ENCODE data around the gene MYO6.

Gene MYO6

GRCh38 chr6:75761489-75761888, 12.4 kb downstream of the MYO6 start:
- TF ChIP-seq, protein P1, sequence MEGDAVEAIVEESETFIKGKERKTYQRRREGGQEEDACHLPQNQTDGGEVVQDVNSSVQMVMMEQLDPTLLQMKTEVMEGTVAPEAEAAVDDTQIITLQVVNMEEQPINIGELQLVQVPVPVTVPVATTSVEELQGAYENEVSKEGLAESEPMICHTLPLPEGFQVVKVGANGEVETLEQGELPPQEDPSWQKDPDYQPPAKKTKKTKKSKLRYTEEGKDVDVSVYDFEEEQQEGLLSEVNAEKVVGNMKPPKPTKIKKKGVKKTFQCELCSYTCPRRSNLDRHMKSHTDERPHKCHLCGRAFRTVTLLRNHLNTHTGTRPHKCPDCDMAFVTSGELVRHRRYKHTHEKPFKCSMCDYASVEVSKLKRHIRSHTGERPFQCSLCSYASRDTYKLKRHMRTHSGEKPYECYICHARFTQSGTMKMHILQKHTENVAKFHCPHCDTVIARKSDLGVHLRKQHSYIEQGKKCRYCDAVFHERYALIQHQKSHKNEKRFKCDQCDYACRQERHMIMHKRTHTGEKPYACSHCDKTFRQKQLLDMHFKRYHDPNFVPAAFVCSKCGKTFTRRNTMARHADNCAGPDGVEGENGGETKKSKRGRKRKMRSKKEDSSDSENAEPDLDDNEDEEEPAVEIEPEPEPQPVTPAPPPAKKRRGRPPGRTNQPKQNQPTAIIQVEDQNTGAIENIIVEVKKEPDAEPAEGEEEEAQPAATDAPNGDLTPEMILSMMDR (IDR thresholded peaks at IDR 0.05; ENCODE audit: low read depth, low read length), result no peak
- TF ChIP-seq EZH2phosphoT487 (IDR thresholded peaks at IDR 0.05; ENCODE audit: low read depth), result no peak
- Histone ChIP-seq H3K27ac (ENCODE audit: low read length) (no peak overlapping the region), H2AFZ (ENCODE audit: low read depth, low read length) (no peak overlapping the region), H3K4me1 (ENCODE audit: low read length) (peaks cover 8% of the 10 kb centered on the region), H3K27me3 (ENCODE audit: low read depth, low read length) (no peaks in the 10 kb centered on the region), H3K4me3 (ENCODE audit: low read length) (no peak overlapping the region), H3K36me3 (replicated peaks; ENCODE audit: low read depth, low read length) (no peaks in the 10 kb centered on the region), H3K9ac (ENCODE audit: low read length) (no peak overlapping the region), H3K79me2 (ENCODE audit: low read length) (no peaks in the 10 kb centered on the region), H3K9me3 (ENCODE audit: insufficient read depth, low read length) (no peaks in the 10 kb centered on the region), H4K20me1 (ENCODE audit: insufficient read depth, low read length) (no peaks in the 10 kb centered on the region), H3K4me2 (ENCODE audit: low read length) (no peak overlapping the region)

DNA sequence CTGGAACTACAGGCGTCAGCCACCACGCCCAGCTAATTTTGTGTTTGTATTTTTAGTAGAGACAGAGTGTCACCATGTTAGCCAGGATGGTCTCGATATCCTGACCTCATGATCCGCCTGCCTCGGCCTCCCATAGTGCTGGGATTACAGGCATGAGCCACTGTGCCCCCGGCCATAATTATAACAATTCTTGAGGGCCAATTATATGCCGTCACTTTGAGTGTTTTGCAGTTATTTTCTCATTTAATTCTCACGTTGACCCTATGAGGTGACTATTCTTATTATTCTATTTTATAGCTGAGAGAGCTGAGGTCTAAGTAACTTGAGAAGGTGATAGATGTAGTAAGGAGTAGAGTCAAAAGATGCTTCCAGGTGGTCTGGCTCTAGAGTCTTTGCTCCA, 13.0 kb downstream of the MYO6 start:
- Histone ChIP-seq H3K4me3 (ENCODE audit: low read length) (no peak overlapping the region), H3K36me3 (replicated peaks; ENCODE audit: low read depth, low read length) (no peaks in the 10 kb centered on the region), H3K4me2 (ENCODE audit: low read length) (no peak overlapping the region), H3K4me1 (ENCODE audit: low read length) (peaks cover 8% of the 10 kb centered on the region), H3K9me3 (ENCODE audit: insufficient read depth, low read length) (no peaks in the 10 kb centered on the region), H3K27ac (ENCODE audit: low read length) (no peak overlapping the region), H3K27me3 (ENCODE audit: low read depth, low read length) (no peaks in the 10 kb centered on the region), H3K79me2 (ENCODE audit: low read length) (no peaks in the 10 kb centered on the region), H3K9ac (ENCODE audit: low read length) (no peak overlapping the region), H2AFZ (ENCODE audit: low read depth, low read length) (no peak overlapping the region), H4K20me1 (ENCODE audit: insufficient read depth, low read length) (no peaks in the 10 kb centered on the region)
- TF ChIP-seq, protein P1 (IDR thresholded peaks at IDR 0.05; ENCODE audit: low read depth, low read length), result no peak
- no peak for TF ChIP-seq EZH2phosphoT487 (IDR thresholded peaks at IDR 0.05; ENCODE audit: low read depth)

DNA sequence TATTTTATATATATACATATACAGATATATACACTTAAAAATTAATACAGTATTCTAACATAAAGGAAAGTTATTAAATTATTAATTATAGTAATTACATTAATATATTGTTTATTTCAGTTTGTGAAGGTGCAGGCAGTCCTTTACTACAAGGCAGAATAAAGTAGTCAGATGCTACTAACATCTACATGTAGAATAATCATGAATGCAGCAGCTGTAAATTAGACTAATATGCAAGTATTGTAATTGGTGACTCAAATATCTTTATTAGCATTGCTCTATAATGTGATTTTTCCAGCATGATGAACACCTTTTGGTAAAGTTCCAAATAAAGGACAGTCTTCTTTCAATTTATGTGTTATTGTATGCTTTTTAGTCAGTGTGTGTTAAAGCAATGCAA, 17.3 kb downstream of the MYO6 start:
- Histone ChIP-seq H3K9me3 (ENCODE audit: insufficient read depth, low read length) (no peaks in the 10 kb centered on the region), H2AFZ (ENCODE audit: low read depth, low read length) (no peak overlapping the region), H3K36me3 (replicated peaks; ENCODE audit: low read depth, low read length) (no peaks in the 10 kb centered on the region), H3K27ac (ENCODE audit: low read length) (no peak overlapping the region), H3K4me3 (ENCODE audit: low read length) (no peak overlapping the region), H3K4me2 (ENCODE audit: low read length) (no peak overlapping the region), H3K4me1 (ENCODE audit: low read length) (no peaks in the 10 kb centered on the region), H3K27me3 (ENCODE audit: low read depth, low read length) (no peaks in the 10 kb centered on the region), H3K9ac (ENCODE audit: low read length) (no peak overlapping the region), H4K20me1 (ENCODE audit: insufficient read depth, low read length) (no peaks in the 10 kb centered on the region), H3K79me2 (ENCODE audit: low read length) (no peaks in the 10 kb centered on the region)
- TF ChIP-seq, protein P1 (IDR thresholded peaks at IDR 0.05; ENCODE audit: low read depth, low read length), result no peak
- no peak for TF ChIP-seq EZH2phosphoT487 (IDR thresholded peaks at IDR 0.05; ENCODE audit: low read depth)

DNA sequence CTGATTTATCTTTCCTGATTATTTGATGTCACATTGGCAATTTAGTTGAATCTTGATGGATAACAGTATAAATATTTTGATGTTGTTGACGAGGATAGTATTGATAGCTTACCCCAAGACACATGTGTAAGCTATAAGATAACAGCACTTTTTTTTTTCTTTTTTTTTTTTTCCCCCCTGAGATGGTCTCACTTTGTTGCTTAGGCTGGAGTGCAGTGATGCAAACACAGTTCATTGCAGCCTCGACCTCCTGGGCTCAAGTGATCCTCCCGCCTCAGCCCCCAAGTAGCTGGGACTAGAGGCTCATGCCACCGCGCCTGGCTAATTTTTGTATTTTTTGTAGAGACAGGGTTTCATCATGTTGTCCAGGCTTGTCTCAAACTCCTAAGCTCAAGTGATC, 21.8 kb downstream of the MYO6 start:
- H3K4me1 ChIP-seq (ENCODE audit: low read length), result no peaks in the 10 kb centered on the region
- no peak overlapping the region for H3K27ac ChIP-seq (ENCODE audit: low read length)
- no peak overlapping the region for H2AFZ ChIP-seq (ENCODE audit: low read depth, low read length)
- no peaks in the 10 kb centered on the region for H4K20me1 ChIP-seq (ENCODE audit: insufficient read depth, low read length)
- H3K9ac ChIP-seq (ENCODE audit: low read length), result no peak overlapping the region
- no peaks in the 10 kb centered on the region for H3K36me3 ChIP-seq (replicated peaks; ENCODE audit: low read depth, low read length)
- TF ChIP-seq, protein P1 (IDR thresholded peaks at IDR 0.05; ENCODE audit: low read depth, low read length), result no peak
- no peak for TF ChIP-seq EZH2phosphoT487 (IDR thresholded peaks at IDR 0.05; ENCODE audit: low read depth)
- H3K9me3 ChIP-seq (ENCODE audit: insufficient read depth, low read length), result no peaks in the 10 kb centered on the region
- no peaks in the 10 kb centered on the region for H3K79me2 ChIP-seq (ENCODE audit: low read length)
- H3K4me3 ChIP-seq (ENCODE audit: low read length), result no peak overlapping the region
- no peaks in the 10 kb centered on the region for H3K27me3 ChIP-seq (ENCODE audit: low read depth, low read length)
- H3K4me2 ChIP-seq (ENCODE audit: low read length), result no peak overlapping the region
